DOHH2 (cell line): ENCODE measurements around the gene CARNS1.

ENCODE experiments used
- EZH2phosphoT487 ChIP-seq: fragments of 200-600 bp; sonication (generic); IDR thresholded peaks from 2 replicates; pipeline ENCODE4 v1.6.1; 2017; ENCODE audit warnings: borderline replicate concordance, mild to moderate bottlenecking, antibody characterized with exemption, low read length, moderate library complexity, mixed read lengths
- TF ChIP-seq, protein P1 (sequence below): fragments of 200-600 bp; sonication (generic); IDR thresholded peaks from one replicate; pipeline ENCODE4 v1.5.1; 2014; ENCODE audit warnings: antibody characterized with exemption, mild to moderate bottlenecking, low read depth, low read length; ENCODE audit not compliant: poor library complexity, severe bottlenecking

DNA sequence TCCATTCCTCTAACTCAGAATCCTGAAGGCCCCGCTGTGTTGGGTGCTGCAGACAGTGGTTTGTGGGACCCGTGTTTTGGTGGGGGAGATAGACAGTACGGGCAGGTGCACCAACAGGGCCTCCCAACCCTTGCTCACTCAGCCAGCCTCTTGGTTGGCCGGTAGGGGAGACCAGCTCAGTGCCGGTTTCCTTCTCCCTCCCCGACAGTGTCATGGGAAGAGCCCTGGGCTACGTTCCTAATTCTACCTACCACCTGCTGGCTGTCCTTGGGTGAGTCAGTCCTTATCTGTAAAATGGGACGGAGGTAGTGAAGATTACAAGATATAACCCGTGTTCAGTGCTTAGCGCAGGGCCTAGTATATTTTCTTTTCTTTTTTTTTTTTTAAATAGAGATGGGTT is 47.7 kb downstream of the CARNS1 start:
- TF ChIP-seq, protein P1, sequence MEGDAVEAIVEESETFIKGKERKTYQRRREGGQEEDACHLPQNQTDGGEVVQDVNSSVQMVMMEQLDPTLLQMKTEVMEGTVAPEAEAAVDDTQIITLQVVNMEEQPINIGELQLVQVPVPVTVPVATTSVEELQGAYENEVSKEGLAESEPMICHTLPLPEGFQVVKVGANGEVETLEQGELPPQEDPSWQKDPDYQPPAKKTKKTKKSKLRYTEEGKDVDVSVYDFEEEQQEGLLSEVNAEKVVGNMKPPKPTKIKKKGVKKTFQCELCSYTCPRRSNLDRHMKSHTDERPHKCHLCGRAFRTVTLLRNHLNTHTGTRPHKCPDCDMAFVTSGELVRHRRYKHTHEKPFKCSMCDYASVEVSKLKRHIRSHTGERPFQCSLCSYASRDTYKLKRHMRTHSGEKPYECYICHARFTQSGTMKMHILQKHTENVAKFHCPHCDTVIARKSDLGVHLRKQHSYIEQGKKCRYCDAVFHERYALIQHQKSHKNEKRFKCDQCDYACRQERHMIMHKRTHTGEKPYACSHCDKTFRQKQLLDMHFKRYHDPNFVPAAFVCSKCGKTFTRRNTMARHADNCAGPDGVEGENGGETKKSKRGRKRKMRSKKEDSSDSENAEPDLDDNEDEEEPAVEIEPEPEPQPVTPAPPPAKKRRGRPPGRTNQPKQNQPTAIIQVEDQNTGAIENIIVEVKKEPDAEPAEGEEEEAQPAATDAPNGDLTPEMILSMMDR, result no peak
- TF ChIP-seq EZH2phosphoT487, result no peak
